DND-41 (cell line): Measurements from ENCODE around the gene ZNF609.

Experiments used
- ATAC-seq: fragments of 200-7000 bp; cut with Tn5 transposase; 3 replicates; pipeline ENCODE4 v1.9.1; 2021; ENCODE audit warnings: low read depth; ENCODE audit not compliant: insufficient read depth
- DNase-seq: peaks from one replicate; pipeline ENCODE4 v3.0.0-alpha.2; 2020
- H2AFZ ChIP-seq: 2 replicates; pipeline ENCODE4 v1.6.0; 2012; ENCODE audit warnings: low read depth, low read length
- H3K27ac ChIP-seq: 2 replicates; pipeline ENCODE4 v1.5.1; 2012; ENCODE audit warnings: low read length, inconsistent platforms
- H3K27me3 ChIP-seq: fragments of 200-600 bp; sonication (generic); 2 replicates; pipeline ENCODE4 v1.6.0; 2012; ENCODE audit warnings: low read length, mild to moderate bottlenecking, inconsistent platforms; ENCODE audit not compliant: insufficient read depth, poor library complexity
- H3K36me3 ChIP-seq: 2 replicates; pipeline ENCODE4 v1.5.1; 2012; ENCODE audit warnings: low read length, inconsistent platforms; ENCODE audit not compliant: insufficient read depth
- H3K4me1 ChIP-seq: 2 replicates; pipeline ENCODE4 v1.5.1; 2012; ENCODE audit warnings: mild to moderate bottlenecking, low read length; ENCODE audit not compliant: insufficient read depth
- H3K4me2 ChIP-seq: 2 replicates; pipeline ENCODE4 v1.6.0; 2012; ENCODE audit warnings: mild to moderate bottlenecking, moderate library complexity, low read length, inconsistent platforms; ENCODE audit not compliant: insufficient read depth
- H3K4me3 ChIP-seq, 2 experiments: fragments of 200-600 bp in 1 of 2; shearing (Covaris generic) in 1 of 2; 2 replicates each; pipeline ENCODE4 v1.5.1; 2012 to 2016; ENCODE audit warnings: inconsistent platforms in 2 of 2, low read length in 2 of 2, mild to moderate bottlenecking in 2 of 2, low read depth in 1 of 2, moderate library complexity in 1 of 2
- H3K79me2 ChIP-seq: 2 replicates; pipeline ENCODE4 v1.6.0; 2012; ENCODE audit warnings: low read length, inconsistent platforms; ENCODE audit not compliant: insufficient read depth
- H3K9ac ChIP-seq: 2 replicates; pipeline ENCODE4 v1.6.0; 2012; ENCODE audit warnings: low read depth, mild to moderate bottlenecking, inconsistent platforms, low read length, moderate library complexity
- H3K9me3 ChIP-seq: 2 replicates; pipeline ENCODE4 v1.5.1; 2012; ENCODE audit warnings: low read length, moderate library complexity, mild to moderate bottlenecking, inconsistent platforms; ENCODE audit not compliant: insufficient read depth, severe bottlenecking
- H4K20me1 ChIP-seq: 2 replicates; pipeline ENCODE4 v1.6.0; 2012; ENCODE audit warnings: low read length; ENCODE audit not compliant: insufficient read depth
- CTCF ChIP-seq: IDR thresholded peaks from 2 replicates; pipeline ENCODE4 v1.5.1; 2012; ENCODE audit warnings: borderline replicate concordance, low read length, moderate library complexity, mild to moderate bottlenecking; ENCODE audit not compliant: poor library complexity, severe bottlenecking; ENCODE audit errors: extremely low read depth
- EZH2 ChIP-seq: IDR thresholded peaks from 3 replicates; pipeline ENCODE4 v1.6.1; 2012; ENCODE audit warnings: borderline replicate concordance, low read depth, mild to moderate bottlenecking, moderate library complexity, low read length, inconsistent platforms; ENCODE audit not compliant: severe bottlenecking

ZNF609 gene

GRCh38 chr15:64507845-64508244, 47.5 kb downstream of the ZNF609 start:
- H3K9ac ChIP-seq: no peak overlapping the region
- H3K4me3 ChIP-seq: no peak overlapping the region
- H3K4me2 ChIP-seq: no peak overlapping the region
- H4K20me1 ChIP-seq: peaks cover 4% of the 10 kb centered on the region; the same call in 1 of the 2 replicates
- H3K79me2 ChIP-seq: peaks cover 78% of the 10 kb centered on the region
- H3K27ac ChIP-seq: 0 out of 2 replicates have a peak overlapping the region, but pooled peaks have one; percentile 45
- DNase-seq: no peak
- H2AFZ ChIP-seq: no peak overlapping the region
- H3K4me1 ChIP-seq: peaks cover 29% of the 10 kb centered on the region
- no peak for TF ChIP-seq CTCF
- no peak for TF ChIP-seq EZH2
- no peaks in the 10 kb centered on the region for H3K9me3 ChIP-seq
- H3K27me3 ChIP-seq: no peaks in the 10 kb centered on the region
- no peak for ATAC-seq
- peaks cover 14% of the 10 kb centered on the region for H3K36me3 ChIP-seq

GRCh38 chr15:64513823-64514222, 53.4 kb downstream of the ZNF609 start:
- Histone ChIP-seq H3K79me2 (peaks cover 87% of the 10 kb centered on the region), H3K27ac (no peak overlapping the region), H2AFZ (no peak overlapping the region), H3K4me1 (peaks cover 5% of the 10 kb centered on the region; the same call in 1 of the 2 replicates), H3K4me3 (no peak overlapping the region), H4K20me1 (no peaks in the 10 kb centered on the region), H3K9me3 (no peaks in the 10 kb centered on the region), H3K4me2 (no peak overlapping the region), H3K9ac (no peak overlapping the region), H3K27me3 (no peaks in the 10 kb centered on the region), H3K36me3 (peaks cover 4% of the 10 kb centered on the region; the same call in 1 of the 2 replicates)
- ATAC-seq (no peak), DNase-seq (no peak)
- TF ChIP-seq EZH2 (no peak), CTCF (no peak)

GRCh38 chr15:64515196-64515595, 54.8 kb downstream of the ZNF609 start:
- ATAC-seq: no peak
- no peaks in the 10 kb centered on the region for H3K27me3 ChIP-seq
- no peak for DNase-seq
- peaks cover 81% of the 10 kb centered on the region for H3K79me2 ChIP-seq
- no peaks in the 10 kb centered on the region for H3K9me3 ChIP-seq
- H2AFZ ChIP-seq: no peak overlapping the region
- no peak overlapping the region for H3K9ac ChIP-seq
- peaks cover 5% of the 10 kb centered on the region; the same call in 1 of the 2 replicates for H3K4me1 ChIP-seq
- no peak overlapping the region for H3K27ac ChIP-seq
- TF ChIP-seq CTCF (no peak), EZH2 (no peak)
- no peak overlapping the region for H3K4me2 ChIP-seq
- no peaks in the 10 kb centered on the region for H4K20me1 ChIP-seq
- no peak overlapping the region for H3K4me3 ChIP-seq
- H3K36me3 ChIP-seq: no peaks in the 10 kb centered on the region; the same call in 1 of the 2 replicates
